GM23338 (cell line): ENCODE measurements around the gene ULK2. TPM values are rescaled to one million over a fixed set of nuclear protein-coding genes. Genes with fewer than 3 reads are reported as not detected.

Experiments used
- ATAC-seq: fragments of 200-7000 bp; cut with Tn5 transposase; 3 replicates; pipeline ENCODE4 v1.9.1; 2020
- DNase-seq: peaks from one replicate; pipeline ENCODE4 v3.0.0-alpha.2; 2015; ENCODE audit warnings: low spot score
- H2AFZ ChIP-seq: fragments of 200-600 bp; sonication (generic); 2 replicates; pipeline ENCODE4 v1.8.0; 2016; ENCODE audit warnings: antibody characterized with exemption, mild to moderate bottlenecking, moderate library complexity
- H3F3A ChIP-seq: fragments of 200-600 bp; sonication (generic); replicated peaks from 2 replicates; pipeline ENCODE4 v1.8.0; 2017; ENCODE audit warnings: antibody characterized with exemption, mixed run types, low read depth
- H3K27ac ChIP-seq: fragments of 200-600 bp; sonication (generic); 2 replicates; pipeline ENCODE4 v1.6.1; 2016; ENCODE audit warnings: low read depth
- H3K27me3 ChIP-seq: fragments of 200-600 bp; sonication (generic); 2 replicates; pipeline ENCODE4 v1.8.0; 2016; ENCODE audit warnings: mild to moderate bottlenecking, mixed run types, moderate library complexity; ENCODE audit not compliant: insufficient read depth
- H3K36me3 ChIP-seq: fragments of 200-600 bp; sonication (generic); 2 replicates; pipeline ENCODE4 v1.8.0; 2016; ENCODE audit warnings: mild to moderate bottlenecking; ENCODE audit not compliant: insufficient read depth
- H3K4me1 ChIP-seq: fragments of 200-600 bp; sonication (generic); 2 replicates; pipeline ENCODE4 v1.8.0; 2016; ENCODE audit warnings: mild to moderate bottlenecking, moderate library complexity; ENCODE audit not compliant: insufficient read depth
- H3K4me2 ChIP-seq: fragments of 200-600 bp; sonication (generic); 2 replicates; pipeline ENCODE4 v1.7.1; 2017; ENCODE audit warnings: mixed run types
- H3K4me3 ChIP-seq: fragments of 200-600 bp; sonication (generic); 2 replicates; pipeline ENCODE4 v1.6.1; 2016; ENCODE audit warnings: mixed run types
- H3K79me2 ChIP-seq: fragments of 200-600 bp; sonication (generic); replicated peaks from 2 replicates; pipeline ENCODE4 v1.8.0; 2017; ENCODE audit warnings: mild to moderate bottlenecking; ENCODE audit not compliant: insufficient read depth
- H3K9me2 ChIP-seq: fragments of 200-600 bp; sonication (generic); 2 replicates; pipeline ENCODE4 v1.8.0; 2017; ENCODE audit not compliant: insufficient read depth
- H4K20me1 ChIP-seq: fragments of 200-600 bp; sonication (generic); replicated peaks from 2 replicates; pipeline ENCODE4 v1.8.0; 2017; ENCODE audit warnings: mild to moderate bottlenecking; ENCODE audit not compliant: insufficient read depth
- H3K27ac Mint-ChIP-seq: 2 replicates; pipeline ENCODE4 v1.8.0; 2020; ENCODE audit warnings: inconsistent platforms, mild to moderate bottlenecking, moderate library complexity, mixed read lengths
- H3K27me3 Mint-ChIP-seq: 3 replicates; pipeline ENCODE4 v1.8.0; 2022; ENCODE audit warnings: low read depth, mild to moderate bottlenecking, moderate library complexity, mixed read lengths, inconsistent platforms; ENCODE audit not compliant: insufficient read depth, poor library complexity
- H3K36me3 Mint-ChIP-seq: 3 replicates; pipeline ENCODE4 v1.8.0; 2021; ENCODE audit warnings: low read depth, mild to moderate bottlenecking, inconsistent platforms, moderate library complexity, mixed read lengths
- H3K4me1 Mint-ChIP-seq: 3 replicates; pipeline ENCODE4 v1.8.0; 2020; ENCODE audit warnings: mild to moderate bottlenecking, inconsistent platforms, mixed read lengths
- H3K4me3 Mint-ChIP-seq: 3 replicates; pipeline ENCODE4 v1.8.0; 2021; ENCODE audit warnings: moderate library complexity, mild to moderate bottlenecking, inconsistent platforms, mixed read lengths
- H3K9me3 Mint-ChIP-seq: 3 replicates; pipeline ENCODE4 v1.8.0; 2020; ENCODE audit warnings: moderate library complexity, mild to moderate bottlenecking, inconsistent platforms, mixed read lengths
- JUNB ChIP-seq: IDR thresholded peaks from one replicate; pipeline ENCODE4 v1.6.1; 2016; ENCODE audit warnings: antibody characterized with exemption; ENCODE audit not compliant: unreplicated experiment
- REST ChIP-seq: IDR thresholded peaks from one replicate; pipeline ENCODE4 v1.6.1; 2018; ENCODE audit warnings: antibody characterized with exemption; ENCODE audit not compliant: unreplicated experiment
- ZNF331 ChIP-seq: fragments of 250-450 bp; sonication (Bioruptor Pico); IDR thresholded peaks from 2 replicates; pipeline ENCODE4 v1.5.0; 2020; ENCODE audit warnings: low read depth, mild to moderate bottlenecking, moderate library complexity
- polyA plus RNA-seq: library from polyadenylated mRNA; unstranded; fragments of >200 nt; fragmentation: Nextera tagmentation; extraction: Ambion mirVana; gene quantifications from 2 replicates; pipeline ENCODE4 v1.2.1, GENCODE V29; 2016
- total RNA-seq: library from RNA; depleted of rRNA; stranded (reverse); fragments of >200 nt; shearing (Covaris generic); gene quantifications from 2 replicates; pipeline ENCODE4 v1.2.3, GENCODE V29; 2014
- TF ChIP-seq, protein P1 (sequence below), 2 experiments: fragments of 200-600 bp in 1 of 2; sonication (generic) in 1 of 2; conservative IDR thresholded peaks; 2 replicates each; pipeline versions ENCODE4 v1.5.1 to v1.6.1; 2016 to 2017; ENCODE audit warnings: antibody characterized with exemption in 2 of 2, low read depth in 2 of 2, mild to moderate bottlenecking in 2 of 2, moderate library complexity in 1 of 2
- TF ChIP-seq, protein P2 (sequence below): fragments of 250-450 bp; sonication (Bioruptor Pico); IDR thresholded peaks from 2 replicates; pipeline ENCODE4 v1.5.0; 2020; ENCODE audit warnings: mild to moderate bottlenecking, moderate library complexity

Gene ULK2
- total and polyA plus RNA-seq, 2 experiments from 2014 or later = 1.6 to 3.0 TPM

- Mint-ChIP-seq H3K4me1 (no peaks in the 10 kb centered on the region), H3K27me3 (no peaks in the 10 kb centered on the region), H3K27ac (no peak overlapping the region), H3K36me3 (no peaks in the 10 kb centered on the region), H3K9me3 (no peaks in the 10 kb centered on the region), H3K4me3 (no peak overlapping the region)
- no peaks in the 10 kb centered on the region for H3K4me1 ChIP-seq
- H3K27me3 ChIP-seq = no peaks in the 10 kb centered on the region
- no peak for TF ChIP-seq JUNB
- TF ChIP-seq, protein P1, sequence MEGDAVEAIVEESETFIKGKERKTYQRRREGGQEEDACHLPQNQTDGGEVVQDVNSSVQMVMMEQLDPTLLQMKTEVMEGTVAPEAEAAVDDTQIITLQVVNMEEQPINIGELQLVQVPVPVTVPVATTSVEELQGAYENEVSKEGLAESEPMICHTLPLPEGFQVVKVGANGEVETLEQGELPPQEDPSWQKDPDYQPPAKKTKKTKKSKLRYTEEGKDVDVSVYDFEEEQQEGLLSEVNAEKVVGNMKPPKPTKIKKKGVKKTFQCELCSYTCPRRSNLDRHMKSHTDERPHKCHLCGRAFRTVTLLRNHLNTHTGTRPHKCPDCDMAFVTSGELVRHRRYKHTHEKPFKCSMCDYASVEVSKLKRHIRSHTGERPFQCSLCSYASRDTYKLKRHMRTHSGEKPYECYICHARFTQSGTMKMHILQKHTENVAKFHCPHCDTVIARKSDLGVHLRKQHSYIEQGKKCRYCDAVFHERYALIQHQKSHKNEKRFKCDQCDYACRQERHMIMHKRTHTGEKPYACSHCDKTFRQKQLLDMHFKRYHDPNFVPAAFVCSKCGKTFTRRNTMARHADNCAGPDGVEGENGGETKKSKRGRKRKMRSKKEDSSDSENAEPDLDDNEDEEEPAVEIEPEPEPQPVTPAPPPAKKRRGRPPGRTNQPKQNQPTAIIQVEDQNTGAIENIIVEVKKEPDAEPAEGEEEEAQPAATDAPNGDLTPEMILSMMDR (conservative IDR thresholded peaks at IDR 0.05; ENCODE audit: low read depth in 2 of 2) = peak; percentile 58 to 73
- peak; percentile 42 for DNase-seq
- no peak overlapping the region for H3K4me3 ChIP-seq
- H3K79me2 ChIP-seq = no peaks in the 10 kb centered on the region
- H3K4me2 ChIP-seq = no peak overlapping the region
- no peaks in the 10 kb centered on the region for H4K20me1 ChIP-seq
- H2AFZ ChIP-seq = no peak overlapping the region
- no peaks in the 10 kb centered on the region for H3K36me3 ChIP-seq
- peak; percentile 72 for ATAC-seq
- no peak overlapping the region for H3K27ac ChIP-seq
- H3K9me2 ChIP-seq = no peaks in the 10 kb centered on the region
- H3F3A ChIP-seq = no peaks in the 10 kb centered on the region
Observed at GRCh38 chr17:19785854-19786253, 81.9 kb downstream of the ULK2 start.

- Histone ChIP-seq H3K9me2 (no peaks in the 10 kb centered on the region), H3K4me2 (no peak overlapping the region), H3K27ac (no peak overlapping the region), H4K20me1 (no peaks in the 10 kb centered on the region), H2AFZ (no peak overlapping the region), H3F3A (no peaks in the 10 kb centered on the region), H3K27me3 (no peaks in the 10 kb centered on the region), H3K4me3 (no peak overlapping the region), H3K79me2 (no peaks in the 10 kb centered on the region), H3K4me1 (no peaks in the 10 kb centered on the region), H3K36me3 (no peaks in the 10 kb centered on the region)
- no peaks in the 10 kb centered on the region for H3K4me1 Mint-ChIP-seq
- no peaks in the 10 kb centered on the region for H3K36me3 Mint-ChIP-seq
- H3K9me3 Mint-ChIP-seq = no peaks in the 10 kb centered on the region
- no peaks in the 10 kb centered on the region for H3K27me3 Mint-ChIP-seq
- DNase-seq (no peak), ATAC-seq (no peak)
- no peak overlapping the region for H3K27ac Mint-ChIP-seq
- no peak overlapping the region for H3K4me3 Mint-ChIP-seq
- TF ChIP-seq, protein P2, sequence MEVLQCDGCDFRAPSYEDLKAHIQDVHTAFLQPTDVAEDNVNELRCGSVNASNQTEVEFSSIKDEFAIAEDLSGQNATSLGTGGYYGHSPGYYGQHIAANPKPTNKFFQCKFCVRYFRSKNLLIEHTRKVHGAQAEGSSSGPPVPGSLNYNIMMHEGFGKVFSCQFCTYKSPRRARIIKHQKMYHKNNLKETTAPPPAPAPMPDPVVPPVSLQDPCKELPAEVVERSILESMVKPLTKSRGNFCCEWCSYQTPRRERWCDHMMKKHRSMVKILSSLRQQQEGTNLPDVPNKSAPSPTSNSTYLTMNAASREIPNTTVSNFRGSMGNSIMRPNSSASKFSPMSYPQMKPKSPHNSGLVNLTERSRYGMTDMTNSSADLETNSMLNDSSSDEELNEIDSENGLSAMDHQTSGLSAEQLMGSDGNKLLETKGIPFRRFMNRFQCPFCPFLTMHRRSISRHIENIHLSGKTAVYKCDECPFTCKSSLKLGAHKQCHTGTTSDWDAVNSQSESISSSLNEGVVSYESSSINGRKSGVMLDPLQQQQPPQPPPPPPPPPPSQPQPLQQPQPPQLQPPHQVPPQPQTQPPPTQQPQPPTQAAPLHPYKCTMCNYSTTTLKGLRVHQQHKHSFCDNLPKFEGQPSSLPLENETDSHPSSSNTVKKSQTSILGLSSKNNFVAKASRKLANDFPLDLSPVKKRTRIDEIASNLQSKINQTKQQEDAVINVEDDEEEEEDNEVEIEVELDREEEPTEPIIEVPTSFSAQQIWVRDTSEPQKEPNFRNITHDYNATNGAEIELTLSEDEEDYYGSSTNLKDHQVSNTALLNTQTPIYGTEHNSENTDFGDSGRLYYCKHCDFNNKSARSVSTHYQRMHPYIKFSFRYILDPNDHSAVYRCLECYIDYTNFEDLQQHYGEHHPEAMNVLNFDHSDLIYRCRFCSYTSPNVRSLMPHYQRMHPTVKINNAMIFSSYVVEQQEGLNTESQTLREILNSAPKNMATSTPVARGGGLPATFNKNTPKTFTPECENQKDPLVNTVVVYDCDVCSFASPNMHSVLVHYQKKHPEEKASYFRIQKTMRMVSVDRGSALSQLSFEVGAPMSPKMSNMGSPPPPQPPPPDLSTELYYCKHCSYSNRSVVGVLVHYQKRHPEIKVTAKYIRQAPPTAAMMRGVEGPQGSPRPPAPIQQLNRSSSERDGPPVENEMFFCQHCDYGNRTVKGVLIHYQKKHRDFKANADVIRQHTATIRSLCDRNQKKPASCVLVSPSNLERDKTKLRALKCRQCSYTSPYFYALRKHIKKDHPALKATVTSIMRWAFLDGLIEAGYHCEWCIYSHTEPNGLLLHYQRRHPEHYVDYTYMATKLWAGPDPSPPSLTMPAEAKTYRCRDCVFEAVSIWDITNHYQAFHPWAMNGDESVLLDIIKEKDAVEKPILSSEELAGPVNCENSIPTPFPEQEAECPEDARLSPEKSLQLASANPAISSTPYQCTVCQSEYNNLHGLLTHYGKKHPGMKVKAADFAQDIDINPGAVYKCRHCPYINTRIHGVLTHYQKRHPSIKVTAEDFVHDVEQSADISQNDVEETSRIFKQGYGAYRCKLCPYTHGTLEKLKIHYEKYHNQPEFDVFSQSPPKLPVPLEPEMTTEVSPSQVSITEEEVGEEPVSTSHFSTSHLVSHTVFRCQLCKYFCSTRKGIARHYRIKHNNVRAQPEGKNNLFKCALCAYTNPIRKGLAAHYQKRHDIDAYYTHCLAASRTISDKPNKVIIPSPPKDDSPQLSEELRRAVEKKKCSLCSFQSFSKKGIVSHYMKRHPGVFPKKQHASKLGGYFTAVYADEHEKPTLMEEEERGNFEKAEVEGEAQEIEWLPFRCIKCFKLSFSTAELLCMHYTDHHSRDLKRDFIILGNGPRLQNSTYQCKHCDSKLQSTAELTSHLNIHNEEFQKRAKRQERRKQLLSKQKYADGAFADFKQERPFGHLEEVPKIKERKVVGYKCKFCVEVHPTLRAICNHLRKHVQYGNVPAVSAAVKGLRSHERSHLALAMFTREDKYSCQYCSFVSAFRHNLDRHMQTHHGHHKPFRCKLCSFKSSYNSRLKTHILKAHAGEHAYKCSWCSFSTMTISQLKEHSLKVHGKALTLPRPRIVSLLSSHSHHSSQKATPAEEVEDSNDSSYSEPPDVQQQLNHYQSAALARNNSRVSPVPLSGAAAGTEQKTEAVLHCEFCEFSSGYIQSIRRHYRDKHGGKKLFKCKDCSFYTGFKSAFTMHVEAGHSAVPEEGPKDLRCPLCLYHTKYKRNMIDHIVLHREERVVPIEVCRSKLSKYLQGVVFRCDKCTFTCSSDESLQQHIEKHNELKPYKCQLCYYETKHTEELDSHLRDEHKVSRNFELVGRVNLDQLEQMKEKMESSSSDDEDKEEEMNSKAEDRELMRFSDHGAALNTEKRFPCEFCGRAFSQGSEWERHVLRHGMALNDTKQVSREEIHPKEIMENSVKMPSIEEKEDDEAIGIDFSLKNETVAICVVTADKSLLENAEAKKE (CRISPR knock-in tag) = no peak
- TF ChIP-seq, protein P1 (conservative IDR thresholded peaks at IDR 0.05; ENCODE audit: low read depth in 2 of 2) = no peak
- TF ChIP-seq ZNF331 = no peak
- no peak for TF ChIP-seq REST
Observed at GRCh38 chr17:19781488-19782458, 86.0 kb downstream of the ULK2 start.
